Liver (tissue), 9 donors: ENCODE measurements around the gene PTPRD. TPM values are rescaled to one million over a fixed set of nuclear protein-coding genes. Genes with fewer than 3 reads are reported as not detected.

Source experiments
- DNase-seq: peaks from one replicate; pipeline ENCODE4 v3.0.0-alpha.2; 2017; ENCODE audit warnings: low spot score
- H3K27ac ChIP-seq, 2 donors: one replicate each; pipeline ENCODE4 v1.7.0; 2013; ENCODE audit warnings: inconsistent platforms in 2 of 2, low read length in 2 of 2, control low read depth in 1 of 2, low read depth in 1 of 2, mild to moderate bottlenecking in 1 of 2
- H3K27me3 ChIP-seq, 4 donors: one replicate each; pipeline versions ENCODE4 v1.6.1 to v1.7.0; 2013; ENCODE audit warnings: low read length in 3 of 4, inconsistent platforms in 1 of 4, mild to moderate bottlenecking in 1 of 4, moderate library complexity in 1 of 4; ENCODE audit not compliant: control insufficient read depth in 4 of 4, insufficient read depth in 4 of 4
- H3K36me3 ChIP-seq, 4 donors: one replicate each; pipeline versions ENCODE4 v1.6.1 to v1.7.0; 2013; ENCODE audit warnings: low read length in 3 of 4, mild to moderate bottlenecking in 3 of 4, low read depth in 1 of 4, moderate library complexity in 1 of 4; ENCODE audit not compliant: control insufficient read depth in 4 of 4, insufficient read depth in 3 of 4
- H3K4me1 ChIP-seq, 4 donors: one replicate each; pipeline versions ENCODE4 v1.6.1 to v1.7.0; 2013; ENCODE audit warnings: low read length in 3 of 4, mild to moderate bottlenecking in 3 of 4, moderate library complexity in 1 of 4; ENCODE audit not compliant: control insufficient read depth in 4 of 4, insufficient read depth in 4 of 4
- H3K4me3 ChIP-seq, 3 donors: one replicate each; pipeline versions ENCODE4 v1.6.1 to v1.7.0; 2013; ENCODE audit warnings: low read length in 3 of 3, control low read depth in 1 of 3, low read depth in 1 of 3, mild to moderate bottlenecking in 1 of 3
- H3K9ac ChIP-seq, 2 donors: one replicate each; pipeline ENCODE4 v1.7.0; 2013; ENCODE audit warnings: low read length in 2 of 2, mild to moderate bottlenecking in 2 of 2, moderate library complexity in 2 of 2, control low read depth in 1 of 2, low read depth in 1 of 2
- H3K9me3 ChIP-seq, 4 donors: one replicate each; pipeline versions ENCODE4 v1.6.1 to v1.7.0; 2013; ENCODE audit warnings: low read length in 3 of 4; ENCODE audit not compliant: control insufficient read depth in 4 of 4
- EGR1 ChIP-seq, 2 donors: IDR thresholded peaks; 2 replicates each; pipeline ENCODE4 v1.6.1; 2016 to 2018; ENCODE audit warnings: antibody characterized with exemption in 2 of 2, low read depth in 2 of 2
- FOXA1 ChIP-seq: IDR thresholded peaks from 2 replicates; pipeline ENCODE4 v1.6.1; 2016; ENCODE audit warnings: antibody characterized with exemption
- FOXA2 ChIP-seq: IDR thresholded peaks from 2 replicates; pipeline ENCODE4 v1.6.1; 2016; ENCODE audit warnings: antibody characterized with exemption
- HNF4A ChIP-seq, 2 donors: conservative IDR thresholded peaks; 2 replicates each; pipeline ENCODE4 v1.6.1; 2016; ENCODE audit warnings: antibody characterized with exemption in 2 of 2, mild to moderate bottlenecking in 2 of 2
- HNF4G ChIP-seq: IDR thresholded peaks from 2 replicates; pipeline ENCODE4 v1.6.1; 2016; ENCODE audit warnings: antibody characterized with exemption
- JUND ChIP-seq, 2 donors: IDR thresholded peaks; 2 replicates each; pipeline ENCODE4 v1.6.1; 2016; ENCODE audit warnings: antibody characterized with exemption in 2 of 2
- MAX ChIP-seq: IDR thresholded peaks from 2 replicates; pipeline ENCODE4 v1.6.1; 2016; ENCODE audit warnings: antibody characterized with exemption
- NR2F2 ChIP-seq: IDR thresholded peaks from 2 replicates; pipeline ENCODE4 v1.6.1; 2016; ENCODE audit warnings: antibody characterized with exemption
- RAD21 ChIP-seq, 2 donors: IDR thresholded peaks; 2 replicates each; pipeline ENCODE4 v1.6.1; 2016; ENCODE audit warnings: antibody characterized with exemption in 2 of 2, mild to moderate bottlenecking in 2 of 2
- RXRA ChIP-seq, 2 donors: IDR thresholded peaks; 2 replicates each; pipeline ENCODE4 v1.6.1; 2017 to 2018; ENCODE audit warnings: antibody characterized with exemption in 2 of 2, mild to moderate bottlenecking in 1 of 2
- SP1 ChIP-seq: IDR thresholded peaks from 2 replicates; pipeline ENCODE4 v1.6.1; 2018; ENCODE audit warnings: antibody characterized with exemption, mild to moderate bottlenecking
- TAF1 ChIP-seq: conservative IDR thresholded peaks from 2 replicates; pipeline ENCODE4 v1.6.1; 2016; ENCODE audit warnings: antibody characterized with exemption, mild to moderate bottlenecking
- YY1 ChIP-seq: IDR thresholded peaks from 2 replicates; pipeline ENCODE4 v1.6.1; 2016; ENCODE audit warnings: antibody characterized with exemption, mild to moderate bottlenecking
- WGBS: extraction: QIAGEN DNeasy Blood & Tissue Kit; methylation state at CpG from one replicate; pipeline ENCODE4 v1.1.7; 2013; 5-methylcytosine and 5-hydroxymethylcytosine counted together
- polyA plus RNA-seq, 2 donors: library from polyadenylated mRNA; stranded (reverse) in 1 of 2; unstranded in 1 of 2; fragments of 200-250 nt in 1 of 2; fragments of >200 nt in 1 of 2; fragmentation: Nextera tagmentation in 1 of 2; extraction: Ambion mirVana in 1 of 2; gene quantifications; one replicate each; pipeline versions ENCODE4 v1.2.1 to v1.2.3, GENCODE V29; 2013 to 2015
- total RNA-seq, 2 donors: library from RNA; depleted of rRNA; stranded (reverse); fragments of >200 nt; gene quantifications; one replicate each; pipeline ENCODE4 v1.2.3, GENCODE V29; 2014
- TF ChIP-seq, protein P1 (sequence below): IDR thresholded peaks from 2 replicates; pipeline ENCODE4 v1.6.1; 2016; ENCODE audit warnings: antibody characterized with exemption
- TF ChIP-seq, protein P2 (sequence below): IDR thresholded peaks from 2 replicates; pipeline ENCODE4 v1.6.1; 2016; ENCODE audit warnings: antibody characterized with exemption
- TF ChIP-seq, protein P3 (sequence below): IDR thresholded peaks from 2 replicates; pipeline ENCODE4 v1.6.1; 2016; ENCODE audit warnings: antibody characterized with exemption, mild to moderate bottlenecking
- TF ChIP-seq, protein P4 (sequence below): fragments of 150-350 bp; IDR thresholded peaks from 2 replicates; pipeline ENCODE4 v1.5.1; 2017; ENCODE audit warnings: improper control_type of control experiment, low read depth, low read length; ENCODE audit not compliant: missing input control
- donor health status: healthy.
- donor health status: healthy.
- donor health status: healthy.
- donor health status: healthy.
- donor health status: healthy.

The PTPRD gene
- total and polyA plus RNA-seq, 4 donors, result 0.78 to 34.2 (median 4.7) TPM

DNA sequence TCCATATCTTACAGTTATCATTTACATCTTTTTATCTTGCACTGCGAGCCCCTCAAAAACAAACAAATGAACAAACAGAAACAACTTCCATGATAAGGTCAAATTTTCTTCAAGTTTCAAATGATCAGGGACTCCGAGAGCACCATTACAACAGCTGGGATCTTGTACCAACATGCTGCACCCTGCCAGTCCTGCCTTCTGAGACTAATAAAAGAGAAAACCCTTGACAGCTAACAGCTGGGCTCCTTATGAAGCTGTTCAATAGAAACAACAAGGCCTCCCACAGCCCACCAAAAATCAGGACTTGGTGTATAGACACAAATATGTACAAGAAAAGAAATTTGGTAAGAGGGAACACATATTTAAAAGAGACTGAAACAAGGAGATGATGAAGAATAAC, 1828.0 kb downstream of the PTPRD start:
- Histone ChIP-seq H3K4me1 (peaks cover 0 to 7% (median under 1%) of the 10 kb centered on the region in 4 donors), H3K27ac (no peak overlapping the region), H3K27me3 (no peaks in the 10 kb centered on the region), H3K36me3 (no peaks in the 10 kb centered on the region), H3K4me3 (no peak overlapping the region), H3K9me3 (no peaks in the 10 kb centered on the region), H3K9ac (no peak overlapping the region)
- no peak for DNase-seq
- TF ChIP-seq, protein P1, sequence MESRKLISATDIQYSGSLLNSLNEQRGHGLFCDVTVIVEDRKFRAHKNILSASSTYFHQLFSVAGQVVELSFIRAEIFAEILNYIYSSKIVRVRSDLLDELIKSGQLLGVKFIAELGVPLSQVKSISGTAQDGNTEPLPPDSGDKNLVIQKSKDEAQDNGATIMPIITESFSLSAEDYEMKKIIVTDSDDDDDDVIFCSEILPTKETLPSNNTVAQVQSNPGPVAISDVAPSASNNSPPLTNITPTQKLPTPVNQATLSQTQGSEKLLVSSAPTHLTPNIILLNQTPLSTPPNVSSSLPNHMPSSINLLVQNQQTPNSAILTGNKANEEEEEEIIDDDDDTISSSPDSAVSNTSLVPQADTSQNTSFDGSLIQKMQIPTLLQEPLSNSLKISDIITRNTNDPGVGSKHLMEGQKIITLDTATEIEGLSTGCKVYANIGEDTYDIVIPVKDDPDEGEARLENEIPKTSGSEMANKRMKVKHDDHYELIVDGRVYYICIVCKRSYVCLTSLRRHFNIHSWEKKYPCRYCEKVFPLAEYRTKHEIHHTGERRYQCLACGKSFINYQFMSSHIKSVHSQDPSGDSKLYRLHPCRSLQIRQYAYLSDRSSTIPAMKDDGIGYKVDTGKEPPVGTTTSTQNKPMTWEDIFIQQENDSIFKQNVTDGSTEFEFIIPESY, result no peak
- TF ChIP-seq, protein P2, sequence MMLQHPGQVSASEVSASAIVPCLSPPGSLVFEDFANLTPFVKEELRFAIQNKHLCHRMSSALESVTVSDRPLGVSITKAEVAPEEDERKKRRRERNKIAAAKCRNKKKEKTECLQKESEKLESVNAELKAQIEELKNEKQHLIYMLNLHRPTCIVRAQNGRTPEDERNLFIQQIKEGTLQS, result no peak
- TF ChIP-seq FOXA1, result no peak
- 80% methylated on average over 2 of the region's 2 CpGs for WGBS

GRCh38 chr9:8783941-8784340, 1828.9 kb downstream of the PTPRD start:
- Histone ChIP-seq H3K27me3 (no peaks in the 10 kb centered on the region), H3K9ac (no peak overlapping the region), H3K4me1 (peaks cover 0 to 7% (median under 1%) of the 10 kb centered on the region in 4 donors), H3K27ac (no peak overlapping the region), H3K36me3 (no peaks in the 10 kb centered on the region), H3K9me3 (no peaks in the 10 kb centered on the region), H3K4me3 (no peak overlapping the region)
- no peak for DNase-seq
- no peak for TF ChIP-seq RXRA (IDR thresholded peaks at IDR 0.05)
- no peak for TF ChIP-seq JUND (IDR thresholded peaks at IDR 0.05)
- TF ChIP-seq HNF4G, result no peak
- TF ChIP-seq TAF1, result no peak
- TF ChIP-seq EGR1 (IDR thresholded peaks at IDR 0.05; ENCODE audit: low read depth in 2 of 2), result no peak
- TF ChIP-seq SP1, result no peak
- TF ChIP-seq RAD21 (IDR thresholded peaks at IDR 0.05), result no peak
- TF ChIP-seq, protein P2, result no peak
- 70% methylated on average over 6 of the region's 6 CpGs for WGBS

DNA sequence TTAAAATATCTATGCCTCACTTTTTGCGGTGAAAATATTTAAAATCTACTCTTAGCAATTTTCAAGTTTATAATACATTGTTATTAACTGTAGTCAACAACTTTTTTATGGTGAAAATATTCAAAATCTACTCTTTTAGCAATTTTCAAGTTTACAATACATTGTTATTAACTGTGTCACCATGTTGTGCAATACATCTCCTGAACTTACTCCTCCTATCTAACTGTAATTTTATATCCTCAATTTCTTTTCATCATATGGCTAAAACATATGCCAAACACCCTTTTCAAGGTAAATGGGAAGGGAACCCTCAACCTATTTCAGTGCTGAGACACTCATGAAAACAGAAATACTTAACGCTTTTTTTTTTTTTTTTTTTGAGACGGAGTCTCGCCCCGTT, 1830.6 kb downstream of the PTPRD start:
- no peak for DNase-seq
- Histone ChIP-seq H3K9ac (no peak overlapping the region), H3K36me3 (no peaks in the 10 kb centered on the region), H3K4me1 (peaks cover 0 to 7% (median under 1%) of the 10 kb centered on the region in 4 donors), H3K27ac (no peak overlapping the region), H3K9me3 (no peaks in the 10 kb centered on the region), H3K4me3 (no peak overlapping the region), H3K27me3 (no peaks in the 10 kb centered on the region)
- 98% methylated on average over 5 of the region's 5 CpGs for WGBS
- TF ChIP-seq FOXA1 (no peak), HNF4G (no peak), FOXA2 (no peak), RAD21 (IDR thresholded peaks at IDR 0.05) (no peak), RXRA (IDR thresholded peaks at IDR 0.05) (no peak), SP1 (no peak), YY1 (no peak), TAF1 (no peak), EGR1 (IDR thresholded peaks at IDR 0.05; ENCODE audit: low read depth in 2 of 2) (no peak), MAX (no peak), NR2F2 (no peak), HNF4A (conservative IDR thresholded peaks at IDR 0.05) (no peak)
- TF ChIP-seq, protein P1, result no peak
- TF ChIP-seq, protein P3, sequence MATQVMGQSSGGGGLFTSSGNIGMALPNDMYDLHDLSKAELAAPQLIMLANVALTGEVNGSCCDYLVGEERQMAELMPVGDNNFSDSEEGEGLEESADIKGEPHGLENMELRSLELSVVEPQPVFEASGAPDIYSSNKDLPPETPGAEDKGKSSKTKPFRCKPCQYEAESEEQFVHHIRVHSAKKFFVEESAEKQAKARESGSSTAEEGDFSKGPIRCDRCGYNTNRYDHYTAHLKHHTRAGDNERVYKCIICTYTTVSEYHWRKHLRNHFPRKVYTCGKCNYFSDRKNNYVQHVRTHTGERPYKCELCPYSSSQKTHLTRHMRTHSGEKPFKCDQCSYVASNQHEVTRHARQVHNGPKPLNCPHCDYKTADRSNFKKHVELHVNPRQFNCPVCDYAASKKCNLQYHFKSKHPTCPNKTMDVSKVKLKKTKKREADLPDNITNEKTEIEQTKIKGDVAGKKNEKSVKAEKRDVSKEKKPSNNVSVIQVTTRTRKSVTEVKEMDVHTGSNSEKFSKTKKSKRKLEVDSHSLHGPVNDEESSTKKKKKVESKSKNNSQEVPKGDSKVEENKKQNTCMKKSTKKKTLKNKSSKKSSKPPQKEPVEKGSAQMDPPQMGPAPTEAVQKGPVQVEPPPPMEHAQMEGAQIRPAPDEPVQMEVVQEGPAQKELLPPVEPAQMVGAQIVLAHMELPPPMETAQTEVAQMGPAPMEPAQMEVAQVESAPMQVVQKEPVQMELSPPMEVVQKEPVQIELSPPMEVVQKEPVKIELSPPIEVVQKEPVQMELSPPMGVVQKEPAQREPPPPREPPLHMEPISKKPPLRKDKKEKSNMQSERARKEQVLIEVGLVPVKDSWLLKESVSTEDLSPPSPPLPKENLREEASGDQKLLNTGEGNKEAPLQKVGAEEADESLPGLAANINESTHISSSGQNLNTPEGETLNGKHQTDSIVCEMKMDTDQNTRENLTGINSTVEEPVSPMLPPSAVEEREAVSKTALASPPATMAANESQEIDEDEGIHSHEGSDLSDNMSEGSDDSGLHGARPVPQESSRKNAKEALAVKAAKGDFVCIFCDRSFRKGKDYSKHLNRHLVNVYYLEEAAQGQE, result no peak
- TF ChIP-seq, protein P4, sequence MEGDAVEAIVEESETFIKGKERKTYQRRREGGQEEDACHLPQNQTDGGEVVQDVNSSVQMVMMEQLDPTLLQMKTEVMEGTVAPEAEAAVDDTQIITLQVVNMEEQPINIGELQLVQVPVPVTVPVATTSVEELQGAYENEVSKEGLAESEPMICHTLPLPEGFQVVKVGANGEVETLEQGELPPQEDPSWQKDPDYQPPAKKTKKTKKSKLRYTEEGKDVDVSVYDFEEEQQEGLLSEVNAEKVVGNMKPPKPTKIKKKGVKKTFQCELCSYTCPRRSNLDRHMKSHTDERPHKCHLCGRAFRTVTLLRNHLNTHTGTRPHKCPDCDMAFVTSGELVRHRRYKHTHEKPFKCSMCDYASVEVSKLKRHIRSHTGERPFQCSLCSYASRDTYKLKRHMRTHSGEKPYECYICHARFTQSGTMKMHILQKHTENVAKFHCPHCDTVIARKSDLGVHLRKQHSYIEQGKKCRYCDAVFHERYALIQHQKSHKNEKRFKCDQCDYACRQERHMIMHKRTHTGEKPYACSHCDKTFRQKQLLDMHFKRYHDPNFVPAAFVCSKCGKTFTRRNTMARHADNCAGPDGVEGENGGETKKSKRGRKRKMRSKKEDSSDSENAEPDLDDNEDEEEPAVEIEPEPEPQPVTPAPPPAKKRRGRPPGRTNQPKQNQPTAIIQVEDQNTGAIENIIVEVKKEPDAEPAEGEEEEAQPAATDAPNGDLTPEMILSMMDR, result no peak
- TF ChIP-seq, protein P2, result no peak
